HG03066 (cell line): ENCODE results near the gene NFATC1.

ENCODE experiments used
- ATAC-seq: cut with Tn5 transposase; IDR thresholded peaks from one replicate; pipeline ENCODE4 v1.9.1; 2021; ENCODE audit warnings: low read depth; ENCODE audit not compliant: unreplicated experiment

Gene NFATC1

GRCh38 chr18:79525556-79526467, 130.1 kb downstream of the NFATC1 start:
- ATAC-seq, result no peak

GRCh38 chr18:79526468-79527460, 131.0 kb downstream of the NFATC1 start:
- ATAC-seq, result no peak

- ATAC-seq, result no peak
These were observed 132.1 kb downstream of the NFATC1 start for GRCh38 chr18:79527656-79528315.

- ATAC-seq, result no peak
These were observed 132.6 kb downstream of the NFATC1 start for GRCh38 chr18:79528316-79528695.

- ATAC-seq, result no peak
These were observed 133.1 kb downstream of the NFATC1 start for GRCh38 chr18:79528846-79529245.

- no peak for ATAC-seq
These were observed 133.6 kb downstream of the NFATC1 start for GRCh38 chr18:79529296-79529695.

GRCh38 chr18:79529991-79530390, 134.3 kb downstream of the NFATC1 start:
- no peak for ATAC-seq

GRCh38 chr18:79530821-79531220, 135.1 kb downstream of the NFATC1 start:
- ATAC-seq, result no peak

GRCh38 chr18:79531386-79531785, 135.7 kb downstream of the NFATC1 start:
- no peak for ATAC-seq

- no peak for ATAC-seq
These were observed 136.2 kb downstream of the NFATC1 start for GRCh38 chr18:79531926-79532312.

- ATAC-seq, result no peak
These were observed 136.7 kb downstream of the NFATC1 start for GRCh38 chr18:79532313-79533007.

- no peak for ATAC-seq
These were observed 137.4 kb downstream of the NFATC1 start for GRCh38 chr18:79533146-79533545.

- ATAC-seq, result no peak
These were observed 137.9 kb downstream of the NFATC1 start for GRCh38 chr18:79533591-79533990.

- no peak for ATAC-seq
These were observed 138.6 kb downstream of the NFATC1 start for GRCh38 chr18:79534356-79534755.

- no peak for ATAC-seq
These were observed 142.0 kb downstream of the NFATC1 start for GRCh38 chr18:79537758-79538157.

GRCh38 chr18:79538635-79539034, 142.9 kb downstream of the NFATC1 start:
- ATAC-seq, result no peak

GRCh38 chr18:79540161-79540903, 144.6 kb downstream of the NFATC1 start:
- no peak for ATAC-seq

- ATAC-seq, result no peak
These were observed 145.2 kb downstream of the NFATC1 start for GRCh38 chr18:79540904-79541282.

- no peak for ATAC-seq
These were observed 146.5 kb downstream of the NFATC1 start for GRCh38 chr18:79542213-79542612.
